IMR-90 (cell line): ENCODE data around the gene TDRD7.

Experiments
- CEBPB ChIP-seq: IDR thresholded peaks from 2 replicates; pipeline ENCODE4 v1.6.1; 2012; ENCODE audit warnings: low read depth, low read length, improper control_type of control experiment
- CHD1 ChIP-seq: IDR thresholded peaks from 2 replicates; pipeline ENCODE4 v1.6.1; 2012; ENCODE audit warnings: low read depth, low read length, improper control_type of control experiment
- CTCF ChIP-seq: conservative IDR thresholded peaks from 2 replicates; pipeline ENCODE4 v1.5.1; 2012; ENCODE audit warnings: mild to moderate bottlenecking, low read depth, low read length, improper control_type of control experiment
- FOS ChIP-seq: fragments of 150-350 bp; IDR thresholded peaks from 2 replicates; pipeline ENCODE4 v1.6.1; 2016; ENCODE audit warnings: low read depth, low read length
- MXI1 ChIP-seq: IDR thresholded peaks from 2 replicates; pipeline ENCODE4 v1.6.1; 2012; ENCODE audit warnings: low read depth, mild to moderate bottlenecking, low read length, moderate library complexity, borderline replicate concordance
- POLR2A ChIP-seq: IDR thresholded peaks from 2 replicates; pipeline ENCODE4 v1.6.1; 2012; ENCODE audit warnings: mild to moderate bottlenecking, low read depth, low read length
- RAD21 ChIP-seq: IDR thresholded peaks from 2 replicates; pipeline ENCODE4 v1.6.1; 2012; ENCODE audit warnings: low read length, improper control_type of control experiment
- RFX5 ChIP-seq: IDR thresholded peaks from 2 replicates; pipeline ENCODE4 v1.8.0; 2012; ENCODE audit warnings: low read depth, mild to moderate bottlenecking, low read length, moderate library complexity
- SMC3 ChIP-seq: fragments of 150-350 bp; IDR thresholded peaks from 2 replicates; pipeline ENCODE4 v1.6.1; 2016; ENCODE audit warnings: low read depth, mild to moderate bottlenecking, antibody characterized with exemption, low read length, moderate library complexity
- TF ChIP-seq, protein P1 (sequence below): fragments of 150-350 bp; IDR thresholded peaks from 2 replicates; pipeline ENCODE4 v1.6.1; 2016; ENCODE audit warnings: low read depth, mild to moderate bottlenecking, low read length, moderate library complexity, borderline replicate concordance
- TF ChIP-seq, protein P2 (sequence below): fragments of 150-350 bp; IDR thresholded peaks from 2 replicates; pipeline ENCODE4 v1.6.1; 2017; ENCODE audit warnings: mild to moderate bottlenecking, antibody characterized with exemption, low read length, low read depth

GRCh38 chr9:97470076-97470475 lies 58.2 kb downstream of the TDRD7 start:
- TF ChIP-seq CTCF (no peak), RFX5 (no peak), MXI1 (no peak), POLR2A (no peak), FOS (no peak), SMC3 (no peak), CHD1 (no peak), RAD21 (no peak), CEBPB (no peak)
- TF ChIP-seq, protein P1, sequence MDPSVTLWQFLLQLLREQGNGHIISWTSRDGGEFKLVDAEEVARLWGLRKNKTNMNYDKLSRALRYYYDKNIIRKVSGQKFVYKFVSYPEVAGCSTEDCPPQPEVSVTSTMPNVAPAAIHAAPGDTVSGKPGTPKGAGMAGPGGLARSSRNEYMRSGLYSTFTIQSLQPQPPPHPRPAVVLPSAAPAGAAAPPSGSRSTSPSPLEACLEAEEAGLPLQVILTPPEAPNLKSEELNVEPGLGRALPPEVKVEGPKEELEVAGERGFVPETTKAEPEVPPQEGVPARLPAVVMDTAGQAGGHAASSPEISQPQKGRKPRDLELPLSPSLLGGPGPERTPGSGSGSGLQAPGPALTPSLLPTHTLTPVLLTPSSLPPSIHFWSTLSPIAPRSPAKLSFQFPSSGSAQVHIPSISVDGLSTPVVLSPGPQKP = no peak
- TF ChIP-seq, protein P2, sequence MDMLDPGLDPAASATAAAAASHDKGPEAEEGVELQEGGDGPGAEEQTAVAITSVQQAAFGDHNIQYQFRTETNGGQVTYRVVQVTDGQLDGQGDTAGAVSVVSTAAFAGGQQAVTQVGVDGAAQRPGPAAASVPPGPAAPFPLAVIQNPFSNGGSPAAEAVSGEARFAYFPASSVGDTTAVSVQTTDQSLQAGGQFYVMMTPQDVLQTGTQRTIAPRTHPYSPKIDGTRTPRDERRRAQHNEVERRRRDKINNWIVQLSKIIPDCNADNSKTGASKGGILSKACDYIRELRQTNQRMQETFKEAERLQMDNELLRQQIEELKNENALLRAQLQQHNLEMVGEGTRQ = no peak
